Activated CD4-positive, CD25-positive, alpha-beta regulatory T cell treated with anti-CD3 and anti-CD28 coated beads, Interleukin-2, amount 50 U/mL, for 16 hours (primary cell): ENCODE results near the gene IMMP2L.

Experiments used
- DNase-seq: peaks from one replicate; pipeline ENCODE4 v3.0.0-alpha.2; 2020; ENCODE audit warnings: low read depth, low spot score

IMMP2L gene

DNA sequence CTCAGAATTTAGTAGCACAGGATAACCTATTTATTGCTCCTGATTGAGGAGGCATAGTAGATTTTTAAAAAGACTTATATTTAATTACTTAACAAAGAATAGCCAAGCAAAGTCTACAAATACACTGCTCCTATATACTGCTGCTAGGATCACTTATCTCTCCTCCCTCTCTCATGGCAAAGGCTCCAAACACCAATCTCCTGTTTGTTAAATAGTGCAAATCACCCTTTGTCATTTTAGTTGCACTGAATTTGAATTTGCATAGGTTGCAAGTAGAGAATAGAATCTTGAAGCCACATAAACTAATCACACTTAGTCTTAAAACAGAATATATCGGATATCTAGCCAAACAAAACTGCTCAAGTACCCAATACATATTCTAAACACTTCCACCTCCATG lies 690.4 kb downstream of the IMMP2L start:
- no peak for DNase-seq

- DNase-seq, result no peak
Observed at GRCh38 chr7:110870926-110871325, 691.4 kb downstream of the IMMP2L start.

DNA sequence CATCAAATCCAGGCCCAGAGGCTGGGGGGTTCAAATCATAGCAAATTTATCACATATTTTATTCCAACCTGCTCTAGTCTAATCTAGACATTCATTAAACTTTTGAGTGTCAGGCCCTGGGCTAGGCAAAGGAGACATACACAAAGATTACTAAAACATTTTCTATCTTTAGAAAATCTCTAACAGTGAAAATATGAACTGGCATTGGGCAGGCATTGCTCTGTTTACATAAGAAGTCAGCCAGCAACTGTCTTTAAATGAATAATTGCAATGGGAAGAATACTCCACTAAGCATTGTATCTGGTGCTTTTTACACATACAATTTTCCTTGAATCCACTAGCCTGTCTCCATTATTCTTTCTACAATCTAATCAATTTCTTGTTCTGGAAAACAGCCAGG lies 693.8 kb downstream of the IMMP2L start:
- no peak for DNase-seq

DNA sequence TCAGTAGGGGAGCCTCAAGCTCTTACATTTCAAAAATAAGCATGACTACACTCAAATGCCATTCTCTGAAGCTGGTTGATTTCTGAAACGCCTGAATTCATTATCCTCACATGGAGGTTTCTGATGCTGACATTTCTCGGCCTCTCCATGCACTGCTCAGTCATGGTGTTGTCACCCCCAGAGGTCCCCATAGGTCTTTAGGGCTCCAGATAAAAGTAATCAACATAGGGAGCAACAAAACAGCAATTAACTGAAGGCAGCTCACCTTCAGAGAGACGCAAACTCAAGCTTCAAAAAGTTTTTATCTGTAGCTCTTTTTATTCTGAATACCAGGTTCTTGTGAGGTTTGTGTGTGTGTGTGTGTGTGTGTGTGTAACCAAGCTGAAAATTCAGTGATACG lies 694.5 kb downstream of the IMMP2L start:
- no peak for DNase-seq

DNA sequence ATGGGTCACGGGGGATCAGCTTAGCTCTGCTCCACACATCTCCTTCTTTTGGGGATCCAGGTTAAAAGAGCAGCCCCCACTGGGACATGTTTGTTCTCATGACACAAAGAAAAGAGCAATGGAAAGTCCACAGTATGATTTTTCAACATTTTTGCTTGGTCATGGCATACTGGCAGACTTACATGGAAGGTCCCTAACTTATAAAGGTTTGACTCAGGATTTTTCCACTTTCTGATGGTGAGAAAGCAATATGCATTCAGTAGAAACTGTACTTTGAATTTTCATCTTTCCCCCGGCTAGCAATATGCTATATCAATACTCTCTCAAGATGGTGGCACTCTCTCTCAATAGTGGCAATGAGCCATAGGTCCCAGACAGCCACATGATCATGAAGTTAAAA lies 699.0 kb downstream of the IMMP2L start:
- DNase-seq, result no peak

DNA sequence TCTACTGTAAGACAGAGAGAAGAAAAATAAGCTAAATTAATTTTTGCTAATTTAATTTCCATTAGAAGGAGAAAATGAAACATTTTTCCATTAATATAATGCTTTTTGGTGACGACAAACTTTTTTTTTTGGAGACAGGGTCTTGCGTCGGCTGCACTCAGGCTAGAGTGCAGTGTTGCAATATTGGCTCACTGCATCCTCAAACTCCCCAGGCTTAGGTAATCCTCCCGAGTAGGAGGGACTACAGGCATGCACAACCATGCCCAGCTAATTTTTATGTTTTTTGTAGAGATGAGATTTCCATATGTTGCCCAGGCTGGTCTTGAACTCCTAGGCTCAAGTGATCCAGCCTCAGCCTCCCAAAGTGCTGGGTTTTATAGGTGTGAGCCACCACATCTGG lies 701.1 kb downstream of the IMMP2L start:
- DNase-seq, result no peak

DNA sequence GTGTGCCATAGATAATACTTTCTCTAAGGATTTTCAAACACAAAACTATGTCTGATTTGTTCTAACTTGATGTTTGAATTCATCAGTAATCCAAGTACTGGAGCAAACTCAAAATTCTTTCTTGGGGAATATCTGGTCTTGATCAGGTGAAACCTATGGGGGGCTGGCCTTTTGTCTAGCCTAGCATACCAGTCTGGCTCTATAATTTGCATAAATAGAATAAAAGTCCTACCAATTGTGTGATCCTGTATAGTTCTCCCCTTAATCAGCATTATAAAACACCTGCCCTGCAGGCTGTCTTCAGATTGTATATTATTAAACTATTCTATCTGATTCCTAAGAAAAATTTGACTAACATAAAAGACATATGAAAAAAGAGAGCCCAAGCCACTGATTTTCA lies 705.2 kb downstream of the IMMP2L start:
- no peak for DNase-seq

GRCh38 chr7:110856704-110857103 lies 705.6 kb downstream of the IMMP2L start:
- no peak for DNase-seq

DNA sequence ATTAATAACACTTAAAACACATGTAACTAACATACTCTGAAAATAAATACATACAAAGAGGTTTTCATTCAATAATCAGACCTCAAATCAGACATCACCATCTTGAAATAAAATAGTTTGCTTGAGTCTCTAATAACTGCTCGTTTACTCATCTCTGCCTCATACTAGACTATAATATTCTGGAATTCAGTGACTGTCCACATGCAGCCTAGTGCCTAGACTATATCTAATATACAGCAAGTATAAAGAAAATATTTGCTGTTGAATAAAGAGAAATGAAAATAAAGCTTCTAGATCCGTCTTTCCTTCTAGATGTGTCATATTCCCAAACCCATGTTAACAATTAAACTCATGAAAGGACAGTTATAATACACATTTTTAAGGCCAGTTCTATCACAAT lies 707.6 kb downstream of the IMMP2L start:
- no peak for DNase-seq

- no peak for DNase-seq
Observed at GRCh38 chr7:110854166-110854565, 708.1 kb downstream of the IMMP2L start.

- no peak for DNase-seq
Observed at GRCh38 chr7:110853263-110853662, 709.0 kb downstream of the IMMP2L start.

DNA sequence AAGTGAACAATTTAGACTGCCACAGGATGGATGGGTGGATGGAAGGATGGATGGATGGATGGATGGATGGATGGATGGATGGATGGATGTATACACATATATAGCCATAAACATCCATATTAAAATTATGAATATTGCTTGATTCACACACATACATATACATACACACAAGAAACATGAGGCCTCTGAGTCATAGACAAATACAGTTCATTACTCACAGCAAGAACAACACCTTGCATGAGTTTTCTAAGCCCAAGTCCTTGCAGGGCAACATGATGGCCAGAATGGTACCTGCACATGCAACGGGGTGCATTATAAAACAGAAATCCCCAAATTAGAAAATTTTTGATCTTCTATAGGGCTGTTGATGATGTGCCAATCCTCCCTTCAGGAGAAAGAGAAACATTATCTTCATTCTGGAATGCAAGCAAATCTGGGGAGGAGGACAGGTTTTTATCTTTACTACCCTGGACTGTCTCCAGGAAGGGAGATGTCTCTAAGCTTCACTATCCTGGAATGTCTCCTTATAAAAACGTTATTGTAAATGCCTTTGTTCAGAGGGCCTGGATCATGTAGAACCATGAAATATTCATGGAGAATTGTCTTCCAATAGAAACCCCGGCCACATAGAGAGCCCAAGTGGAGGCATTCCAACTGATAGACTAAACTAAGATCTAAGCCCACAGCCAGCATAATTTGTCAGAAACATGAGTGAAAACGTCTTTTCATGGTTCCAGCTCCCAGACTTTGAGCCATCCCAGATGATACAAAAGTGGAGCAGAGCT lies 709.9 kb downstream of the IMMP2L start:
- no peak for DNase-seq

- no peak for DNase-seq
Observed at GRCh38 chr7:110850224-110850623, 712.1 kb downstream of the IMMP2L start.

GRCh38 chr7:110842796-110843195 lies 719.5 kb downstream of the IMMP2L start:
- no peak for DNase-seq

GRCh38 chr7:110841840-110842545 lies 720.3 kb downstream of the IMMP2L start:
- no peak for DNase-seq

- no peak for DNase-seq
Observed at GRCh38 chr7:110839866-110840265, 722.4 kb downstream of the IMMP2L start.

- no peak for DNase-seq
Observed at GRCh38 chr7:110835849-110836248, 726.4 kb downstream of the IMMP2L start.

GRCh38 chr7:110835218-110835617 lies 727.1 kb downstream of the IMMP2L start:
- no peak for DNase-seq

DNA sequence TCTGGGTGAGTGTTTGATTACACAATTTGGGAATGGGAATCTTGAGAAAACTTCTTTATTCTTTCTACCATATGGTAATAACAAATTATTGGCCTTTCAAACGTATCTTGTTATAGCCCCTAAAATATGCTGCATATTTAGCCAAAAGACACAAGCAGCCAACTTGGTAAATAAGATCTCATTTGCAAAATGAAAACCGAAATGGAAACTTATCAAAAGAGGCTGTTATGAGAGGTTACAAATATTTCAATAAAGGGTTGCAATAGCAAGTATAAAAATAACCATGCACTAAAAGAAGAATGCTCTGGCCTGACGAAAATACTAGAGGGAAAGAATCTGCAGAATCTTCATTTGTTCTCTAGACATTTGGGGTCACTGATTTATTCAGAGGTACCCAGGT lies 730.9 kb downstream of the IMMP2L start:
- no peak for DNase-seq

DNA sequence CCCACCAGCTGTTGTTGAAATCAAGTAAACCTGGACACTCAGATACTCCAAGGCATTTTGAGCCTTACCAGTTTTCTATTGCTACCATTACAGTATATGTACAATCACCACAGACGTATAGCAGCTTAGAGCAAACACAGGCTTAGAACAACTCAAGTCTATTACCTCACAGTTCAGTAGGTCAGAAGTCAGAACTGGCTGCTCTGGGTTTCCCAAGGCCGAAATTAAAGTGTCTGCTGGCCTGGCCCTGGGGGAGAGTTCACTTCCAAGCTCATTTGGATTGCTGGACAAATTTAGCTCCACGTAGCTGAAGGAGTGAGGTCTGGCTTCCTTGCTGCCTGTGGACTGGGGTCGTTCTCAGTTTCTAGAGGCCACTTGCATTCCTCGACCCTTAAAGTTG lies 731.5 kb downstream of the IMMP2L start:
- no peak for DNase-seq

DNA sequence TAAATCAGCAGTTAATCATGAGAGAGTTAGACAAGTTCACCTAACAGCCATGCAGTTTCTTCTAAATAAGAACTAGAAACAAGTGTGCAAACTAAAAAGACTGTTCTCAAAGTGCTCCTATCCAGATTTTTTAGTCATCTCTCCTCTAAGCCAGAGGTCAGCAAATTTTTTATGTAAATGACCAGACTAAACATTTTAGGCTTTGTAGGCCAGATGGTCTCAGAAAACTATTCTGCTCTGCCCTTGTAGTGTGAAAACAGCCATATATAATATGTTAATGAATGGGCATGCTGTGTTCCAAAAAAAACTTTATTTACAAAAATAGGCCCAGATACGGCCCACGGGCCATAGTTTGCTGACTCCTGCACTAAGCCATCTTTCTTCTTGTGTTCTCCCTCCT lies 734.4 kb downstream of the IMMP2L start:
- no peak for DNase-seq

GRCh38 chr7:110827287-110827855 lies 734.9 kb downstream of the IMMP2L start:
- no peak for DNase-seq

DNA sequence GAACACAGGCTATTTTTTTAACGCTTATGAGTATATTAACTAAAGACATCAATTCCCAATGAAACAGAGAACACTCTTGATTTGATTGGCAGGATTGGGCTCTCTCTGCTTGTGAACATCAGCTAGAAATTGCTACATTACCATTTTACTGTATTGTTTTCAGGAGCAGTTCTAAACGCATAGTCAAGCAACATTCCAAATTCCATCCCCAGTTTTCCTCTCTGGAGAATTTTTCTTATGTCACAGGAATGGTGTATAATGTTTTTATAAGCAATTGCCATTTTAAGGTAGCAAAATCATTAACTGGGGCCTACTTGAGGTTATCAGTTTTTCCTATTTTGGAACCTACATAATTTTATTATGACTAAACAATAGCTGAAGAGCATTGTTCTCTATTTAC lies 748.3 kb downstream of the IMMP2L start:
- DNase-seq, result no peak
